ENCODE results near the gene FRS2.

DNA sequence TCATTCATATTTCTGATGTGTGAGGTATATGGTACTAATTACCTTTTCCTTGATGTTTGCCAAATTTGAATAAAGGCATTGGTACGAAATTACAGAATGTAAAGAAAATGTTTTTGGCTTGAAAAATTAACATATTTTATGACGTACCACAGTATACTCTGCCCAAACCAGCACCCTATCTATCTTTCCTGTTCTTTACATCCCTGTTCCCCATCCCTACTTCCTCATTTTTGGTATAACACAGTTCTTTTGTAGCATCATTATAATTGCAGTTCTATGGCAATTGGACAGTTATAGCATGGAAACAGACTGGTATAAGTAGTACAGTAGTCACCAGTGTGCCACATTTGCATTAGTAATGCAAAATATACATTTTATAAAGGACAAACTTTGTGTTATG, 108.1 kb downstream of the FRS2 start:
- TF ChIP-seq, protein P1, sequence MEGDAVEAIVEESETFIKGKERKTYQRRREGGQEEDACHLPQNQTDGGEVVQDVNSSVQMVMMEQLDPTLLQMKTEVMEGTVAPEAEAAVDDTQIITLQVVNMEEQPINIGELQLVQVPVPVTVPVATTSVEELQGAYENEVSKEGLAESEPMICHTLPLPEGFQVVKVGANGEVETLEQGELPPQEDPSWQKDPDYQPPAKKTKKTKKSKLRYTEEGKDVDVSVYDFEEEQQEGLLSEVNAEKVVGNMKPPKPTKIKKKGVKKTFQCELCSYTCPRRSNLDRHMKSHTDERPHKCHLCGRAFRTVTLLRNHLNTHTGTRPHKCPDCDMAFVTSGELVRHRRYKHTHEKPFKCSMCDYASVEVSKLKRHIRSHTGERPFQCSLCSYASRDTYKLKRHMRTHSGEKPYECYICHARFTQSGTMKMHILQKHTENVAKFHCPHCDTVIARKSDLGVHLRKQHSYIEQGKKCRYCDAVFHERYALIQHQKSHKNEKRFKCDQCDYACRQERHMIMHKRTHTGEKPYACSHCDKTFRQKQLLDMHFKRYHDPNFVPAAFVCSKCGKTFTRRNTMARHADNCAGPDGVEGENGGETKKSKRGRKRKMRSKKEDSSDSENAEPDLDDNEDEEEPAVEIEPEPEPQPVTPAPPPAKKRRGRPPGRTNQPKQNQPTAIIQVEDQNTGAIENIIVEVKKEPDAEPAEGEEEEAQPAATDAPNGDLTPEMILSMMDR (IDR thresholded peaks at IDR 0.05): no peak
- TF ChIP-seq POLR2A (IDR thresholded peaks at IDR 0.05): no peak
- no peak for TF ChIP-seq POLR2AphosphoS5 (IDR thresholded peaks at IDR 0.05)

Measured in suprapubic skin (tissue), 4 donors.